ENCODE data around the gene TAOK3. TPM values are rescaled to one million over a fixed set of nuclear protein-coding genes. Genes with fewer than 3 reads are reported as not detected.
A peak's percentile ranks its signal among the peaks of the same experiment; 100 is the strongest.

Gene TAOK3
- total RNA-seq, 4 donors from 2014 or later: 22.7 to 61.7 (median 38.8) TPM

DNA sequence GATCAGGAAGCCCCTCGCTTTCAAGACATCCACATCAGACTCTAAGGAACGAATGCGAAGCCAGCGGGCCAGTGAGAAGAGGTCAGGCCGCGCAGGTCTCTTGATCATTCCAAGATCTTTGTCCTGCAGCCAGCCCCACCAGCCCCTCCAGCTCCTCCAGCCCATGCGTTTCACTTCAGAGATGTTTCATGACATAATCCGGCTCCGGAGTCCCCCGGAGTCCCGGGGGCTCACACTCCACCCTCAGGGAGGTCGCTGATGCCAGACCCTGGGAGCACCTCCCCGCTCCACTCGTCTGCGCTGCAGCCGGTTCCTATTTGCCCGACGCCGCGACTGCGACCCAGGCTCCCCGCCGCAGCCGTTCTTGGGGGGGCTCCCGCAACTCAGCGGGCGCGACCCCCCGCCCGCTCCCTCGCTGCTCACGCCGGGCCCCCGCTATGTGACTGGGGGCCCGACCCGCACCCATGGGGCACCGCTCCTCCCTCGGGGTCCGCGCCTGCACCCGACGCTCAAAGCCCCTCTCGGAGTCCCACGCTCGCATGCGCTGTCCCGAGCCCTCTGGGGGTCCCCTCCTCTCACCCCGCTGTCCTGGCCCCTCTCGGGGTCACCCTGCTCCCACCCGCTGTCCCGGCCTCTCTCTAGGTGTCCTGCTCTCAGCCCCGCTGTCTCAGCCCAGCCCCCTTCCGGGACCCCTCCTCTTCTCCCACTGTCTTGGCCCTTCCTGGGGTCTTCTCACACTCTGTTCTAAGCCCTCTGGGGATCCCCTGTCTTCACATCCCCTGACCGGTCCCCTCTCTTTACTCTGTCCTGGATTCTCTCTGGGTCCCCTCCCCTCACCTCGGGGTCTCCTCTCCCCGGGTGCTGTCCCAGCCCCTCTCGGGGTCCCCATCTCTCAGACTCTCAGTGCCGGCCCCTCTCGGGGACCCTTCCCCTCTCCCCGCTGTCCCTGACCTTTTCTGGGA is 1.1 kb downstream of the TAOK3 start:
- no peaks in the 10 kb centered on the region for H3K9me3 ChIP-seq
- TF ChIP-seq, protein P1, sequence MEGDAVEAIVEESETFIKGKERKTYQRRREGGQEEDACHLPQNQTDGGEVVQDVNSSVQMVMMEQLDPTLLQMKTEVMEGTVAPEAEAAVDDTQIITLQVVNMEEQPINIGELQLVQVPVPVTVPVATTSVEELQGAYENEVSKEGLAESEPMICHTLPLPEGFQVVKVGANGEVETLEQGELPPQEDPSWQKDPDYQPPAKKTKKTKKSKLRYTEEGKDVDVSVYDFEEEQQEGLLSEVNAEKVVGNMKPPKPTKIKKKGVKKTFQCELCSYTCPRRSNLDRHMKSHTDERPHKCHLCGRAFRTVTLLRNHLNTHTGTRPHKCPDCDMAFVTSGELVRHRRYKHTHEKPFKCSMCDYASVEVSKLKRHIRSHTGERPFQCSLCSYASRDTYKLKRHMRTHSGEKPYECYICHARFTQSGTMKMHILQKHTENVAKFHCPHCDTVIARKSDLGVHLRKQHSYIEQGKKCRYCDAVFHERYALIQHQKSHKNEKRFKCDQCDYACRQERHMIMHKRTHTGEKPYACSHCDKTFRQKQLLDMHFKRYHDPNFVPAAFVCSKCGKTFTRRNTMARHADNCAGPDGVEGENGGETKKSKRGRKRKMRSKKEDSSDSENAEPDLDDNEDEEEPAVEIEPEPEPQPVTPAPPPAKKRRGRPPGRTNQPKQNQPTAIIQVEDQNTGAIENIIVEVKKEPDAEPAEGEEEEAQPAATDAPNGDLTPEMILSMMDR (IDR thresholded peaks at IDR 0.05): no peak
- no peak for TF ChIP-seq EP300 (IDR thresholded peaks at IDR 0.05)
- no peak for TF ChIP-seq POLR2AphosphoS5 (IDR thresholded peaks at IDR 0.05)
- TF ChIP-seq POLR2A (IDR thresholded peaks at IDR 0.05): no peak
- peak overlapping the region; percentile 92 for H3K27ac ChIP-seq
- H3K4me1 ChIP-seq: peaks cover 47% of the 10 kb centered on the region
- DNase-seq (ENCODE audit: low spot score in 2 of 2): peak; percentile 73 to 82
- H3K27me3 ChIP-seq: no peaks in the 10 kb centered on the region
- peak overlapping the region; percentile 89 for H3K4me3 ChIP-seq
- H3K36me3 ChIP-seq: no peaks in the 10 kb centered on the region
- under 1% methylated on average over 37 of the region's 60 CpGs for WGBS

DNA sequence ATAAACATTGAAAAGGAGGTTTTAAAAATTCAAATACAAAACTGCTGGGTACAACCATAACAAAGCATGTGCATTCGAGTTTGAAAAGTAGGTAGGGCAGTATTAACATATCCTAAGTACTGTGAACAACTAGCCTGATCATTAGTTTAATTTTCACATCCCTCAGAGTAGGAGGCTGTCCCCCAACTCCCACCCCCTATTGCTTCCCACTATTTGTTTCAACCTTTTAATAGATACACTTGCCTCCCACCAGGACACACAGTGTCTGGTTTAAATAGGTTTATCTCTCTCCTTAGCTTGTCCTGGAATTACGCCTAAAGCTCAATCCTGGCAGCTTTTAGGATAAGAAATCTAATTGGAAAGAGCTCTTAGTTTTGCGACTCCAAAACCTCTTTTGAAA is 2.1 kb downstream of the TAOK3 start:
- H3K9me3 ChIP-seq: no peaks in the 10 kb centered on the region
- H3K4me3 ChIP-seq: peak overlapping the region; percentile 89
- H3K27me3 ChIP-seq: no peaks in the 10 kb centered on the region
- H3K36me3 ChIP-seq: no peaks in the 10 kb centered on the region
- H3K4me1 ChIP-seq: peaks cover 42% of the 10 kb centered on the region
- 25% methylated on average over 3 of the region's 3 CpGs for WGBS
- no peak for DNase-seq (ENCODE audit: low spot score in 2 of 2)
- TF ChIP-seq, protein P1 (IDR thresholded peaks at IDR 0.05): no peak
- TF ChIP-seq POLR2AphosphoS5 (IDR thresholded peaks at IDR 0.05): no peak
- no peak for TF ChIP-seq EP300 (IDR thresholded peaks at IDR 0.05)
- no peak for TF ChIP-seq POLR2A (IDR thresholded peaks at IDR 0.05)
- no peak overlapping the region for H3K27ac ChIP-seq

DNA sequence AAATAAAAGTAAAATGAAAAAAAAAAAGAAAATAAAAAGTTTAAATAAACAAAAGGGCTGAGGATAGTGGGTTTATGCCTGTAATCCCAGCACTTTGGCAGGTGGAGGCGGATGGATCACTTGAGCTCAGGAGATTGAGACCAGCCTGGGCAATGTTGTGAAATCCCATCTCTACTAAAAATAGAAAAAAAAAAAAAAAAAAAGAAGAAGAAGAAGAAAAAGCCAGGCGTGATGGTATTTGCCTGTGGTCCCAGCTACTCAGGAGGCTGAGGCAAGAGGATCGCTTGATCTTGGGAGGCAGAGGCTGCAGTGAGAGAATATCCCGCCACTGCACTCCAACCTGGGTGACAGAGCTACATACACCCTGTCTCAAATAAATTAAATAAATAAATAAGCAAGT is 3.9 kb downstream of the TAOK3 start:
- Histone ChIP-seq H3K4me1 (peaks cover 26% of the 10 kb centered on the region), H3K9me3 (no peaks in the 10 kb centered on the region), H3K27ac (no peak overlapping the region), H3K27me3 (no peaks in the 10 kb centered on the region), H3K36me3 (no peaks in the 10 kb centered on the region), H3K4me3 (no peak overlapping the region)
- no peak for DNase-seq (ENCODE audit: low spot score in 2 of 2)
- 95% methylated on average over 4 of the region's 4 CpGs for WGBS
- no peak for TF ChIP-seq POLR2AphosphoS5 (IDR thresholded peaks at IDR 0.05)
- TF ChIP-seq, protein P1 (IDR thresholded peaks at IDR 0.05): no peak

DNA sequence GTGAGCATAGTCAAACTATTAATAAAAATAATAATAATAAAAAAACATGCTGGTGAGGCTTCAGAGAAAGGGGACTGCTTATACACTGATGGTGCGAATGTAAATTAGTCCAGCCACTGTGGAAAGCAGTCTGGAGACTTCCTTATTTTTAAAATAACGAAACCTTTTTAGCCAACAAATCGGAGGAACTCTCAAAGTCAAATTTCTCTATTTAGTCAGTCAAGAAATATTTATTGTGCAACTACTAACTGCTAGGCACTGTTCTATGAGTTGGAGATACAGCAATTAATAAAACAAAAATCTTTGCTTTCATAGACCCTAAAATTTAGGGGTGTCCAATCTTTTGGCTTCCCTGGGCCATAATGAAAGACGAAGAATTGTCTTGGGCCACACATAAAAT is 10.8 kb downstream of the TAOK3 start:
- no peak for DNase-seq (ENCODE audit: low spot score in 2 of 2)
- Histone ChIP-seq H3K36me3 (no peaks in the 10 kb centered on the region), H3K27ac (no peak overlapping the region), H3K9me3 (no peaks in the 10 kb centered on the region), H3K4me1 (peaks cover 13% of the 10 kb centered on the region), H3K4me3 (no peak overlapping the region), H3K27me3 (no peaks in the 10 kb centered on the region)
- TF ChIP-seq POLR2AphosphoS5 (IDR thresholded peaks at IDR 0.05) (no peak), POLR2A (IDR thresholded peaks at IDR 0.05) (no peak), EP300 (IDR thresholded peaks at IDR 0.05) (no peak)
- TF ChIP-seq, protein P1 (IDR thresholded peaks at IDR 0.05): no peak
- WGBS: 92% methylated on average over 4 of the region's 4 CpGs

DNA sequence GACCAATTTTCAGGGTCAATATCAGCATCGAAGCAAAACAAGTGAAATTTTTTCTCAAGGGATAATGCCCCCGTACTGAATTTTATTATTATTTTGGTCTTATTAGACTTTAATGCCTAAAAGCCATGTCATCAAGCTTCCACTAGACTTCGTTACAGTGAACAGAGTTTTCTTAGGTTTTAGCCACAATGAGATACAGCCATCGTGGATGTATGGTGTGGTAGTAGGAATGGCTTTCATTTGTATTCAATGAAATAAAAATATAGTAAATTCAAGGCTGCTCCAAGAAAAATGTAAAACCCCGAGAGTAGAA is 11.7 kb downstream of the TAOK3 start:
- WGBS: 77% methylated on average over 5 of the region's 5 CpGs
- no peaks in the 10 kb centered on the region for H3K9me3 ChIP-seq
- DNase-seq (ENCODE audit: low spot score in 2 of 2): no peak
- TF ChIP-seq EP300 (IDR thresholded peaks at IDR 0.05) (no peak), POLR2A (IDR thresholded peaks at IDR 0.05) (no peak), POLR2AphosphoS5 (IDR thresholded peaks at IDR 0.05) (no peak)
- TF ChIP-seq, protein P1 (IDR thresholded peaks at IDR 0.05): no peak
- H3K27ac ChIP-seq: no peak overlapping the region
- H3K27me3 ChIP-seq: no peaks in the 10 kb centered on the region
- peaks cover 22% of the 10 kb centered on the region for H3K4me1 ChIP-seq
- H3K36me3 ChIP-seq: no peaks in the 10 kb centered on the region
- H3K4me3 ChIP-seq: no peak overlapping the region

Measured in suprapubic skin (tissue), 4 donors.